ENCODE results near the gene FBXW7. TPM values are rescaled to one million over a fixed set of nuclear protein-coding genes. Genes with fewer than 3 reads are reported as not detected.

The FBXW7 gene
- polyA plus RNA-seq, 1 donor from 2014 or later = 55.7 TPM

DNA sequence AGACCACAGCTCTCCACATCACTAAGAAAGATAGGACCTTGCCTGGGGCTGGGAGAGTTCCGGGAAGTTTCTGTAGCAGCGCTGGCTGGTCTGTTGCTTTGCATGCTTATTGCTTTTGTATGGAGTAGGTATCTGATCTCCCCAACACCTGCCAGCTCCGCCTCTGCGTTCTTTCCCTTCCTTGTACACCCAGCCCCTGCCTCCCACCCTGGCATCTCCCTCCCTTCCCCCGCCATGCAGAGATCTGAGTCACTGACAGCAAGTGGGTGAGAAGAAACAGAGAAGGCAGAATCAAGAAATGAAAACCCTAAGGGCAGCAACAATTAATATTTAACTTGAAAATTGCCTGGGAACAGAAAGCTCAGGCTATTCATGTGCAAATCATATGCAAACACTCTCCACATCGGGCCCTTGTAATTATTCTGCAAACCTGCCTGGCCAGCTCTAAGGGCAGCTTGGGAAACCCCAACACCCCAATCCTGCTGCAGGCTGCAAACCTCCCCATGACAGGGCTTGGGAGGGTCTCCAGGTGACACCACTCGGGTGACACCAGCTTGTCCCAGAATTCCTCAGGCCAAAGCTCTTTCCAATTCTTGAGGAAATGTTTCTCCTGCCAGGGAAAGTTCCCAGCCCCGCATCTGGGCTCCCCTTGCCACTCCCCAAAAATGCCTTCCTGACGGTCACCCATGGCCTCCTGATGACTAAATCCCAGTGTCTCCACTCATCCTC lies 257.2 kb downstream of the FBXW7 start:
- TF ChIP-seq EP300 (conservative IDR thresholded peaks at IDR 0.05; ENCODE audit: poor library complexity, severe bottlenecking) (no peak), POLR2AphosphoS5 (IDR thresholded peaks at IDR 0.05) (no peak), EZH2 (IDR thresholded peaks at IDR 0.05; ENCODE audit: borderline replicate concordance, insufficient read depth, low read length, poor library complexity, severe bottlenecking) (no peak), SMC3 (conservative IDR thresholded peaks at IDR 0.05; ENCODE audit: poor library complexity) (no peak), RAD21 (conservative IDR thresholded peaks at IDR 0.05) (no peak), TAF1 (IDR thresholded peaks at IDR 0.05; ENCODE audit: low read depth) (no peak), MXI1 (conservative IDR thresholded peaks at IDR 0.05; ENCODE audit: poor library complexity, severe bottlenecking) (no peak)
- TF ChIP-seq, protein P1, sequence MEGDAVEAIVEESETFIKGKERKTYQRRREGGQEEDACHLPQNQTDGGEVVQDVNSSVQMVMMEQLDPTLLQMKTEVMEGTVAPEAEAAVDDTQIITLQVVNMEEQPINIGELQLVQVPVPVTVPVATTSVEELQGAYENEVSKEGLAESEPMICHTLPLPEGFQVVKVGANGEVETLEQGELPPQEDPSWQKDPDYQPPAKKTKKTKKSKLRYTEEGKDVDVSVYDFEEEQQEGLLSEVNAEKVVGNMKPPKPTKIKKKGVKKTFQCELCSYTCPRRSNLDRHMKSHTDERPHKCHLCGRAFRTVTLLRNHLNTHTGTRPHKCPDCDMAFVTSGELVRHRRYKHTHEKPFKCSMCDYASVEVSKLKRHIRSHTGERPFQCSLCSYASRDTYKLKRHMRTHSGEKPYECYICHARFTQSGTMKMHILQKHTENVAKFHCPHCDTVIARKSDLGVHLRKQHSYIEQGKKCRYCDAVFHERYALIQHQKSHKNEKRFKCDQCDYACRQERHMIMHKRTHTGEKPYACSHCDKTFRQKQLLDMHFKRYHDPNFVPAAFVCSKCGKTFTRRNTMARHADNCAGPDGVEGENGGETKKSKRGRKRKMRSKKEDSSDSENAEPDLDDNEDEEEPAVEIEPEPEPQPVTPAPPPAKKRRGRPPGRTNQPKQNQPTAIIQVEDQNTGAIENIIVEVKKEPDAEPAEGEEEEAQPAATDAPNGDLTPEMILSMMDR (IDR thresholded peaks at IDR 0.05; ENCODE audit: poor library complexity, severe bottlenecking) = no peak
- TF ChIP-seq, protein P2, sequence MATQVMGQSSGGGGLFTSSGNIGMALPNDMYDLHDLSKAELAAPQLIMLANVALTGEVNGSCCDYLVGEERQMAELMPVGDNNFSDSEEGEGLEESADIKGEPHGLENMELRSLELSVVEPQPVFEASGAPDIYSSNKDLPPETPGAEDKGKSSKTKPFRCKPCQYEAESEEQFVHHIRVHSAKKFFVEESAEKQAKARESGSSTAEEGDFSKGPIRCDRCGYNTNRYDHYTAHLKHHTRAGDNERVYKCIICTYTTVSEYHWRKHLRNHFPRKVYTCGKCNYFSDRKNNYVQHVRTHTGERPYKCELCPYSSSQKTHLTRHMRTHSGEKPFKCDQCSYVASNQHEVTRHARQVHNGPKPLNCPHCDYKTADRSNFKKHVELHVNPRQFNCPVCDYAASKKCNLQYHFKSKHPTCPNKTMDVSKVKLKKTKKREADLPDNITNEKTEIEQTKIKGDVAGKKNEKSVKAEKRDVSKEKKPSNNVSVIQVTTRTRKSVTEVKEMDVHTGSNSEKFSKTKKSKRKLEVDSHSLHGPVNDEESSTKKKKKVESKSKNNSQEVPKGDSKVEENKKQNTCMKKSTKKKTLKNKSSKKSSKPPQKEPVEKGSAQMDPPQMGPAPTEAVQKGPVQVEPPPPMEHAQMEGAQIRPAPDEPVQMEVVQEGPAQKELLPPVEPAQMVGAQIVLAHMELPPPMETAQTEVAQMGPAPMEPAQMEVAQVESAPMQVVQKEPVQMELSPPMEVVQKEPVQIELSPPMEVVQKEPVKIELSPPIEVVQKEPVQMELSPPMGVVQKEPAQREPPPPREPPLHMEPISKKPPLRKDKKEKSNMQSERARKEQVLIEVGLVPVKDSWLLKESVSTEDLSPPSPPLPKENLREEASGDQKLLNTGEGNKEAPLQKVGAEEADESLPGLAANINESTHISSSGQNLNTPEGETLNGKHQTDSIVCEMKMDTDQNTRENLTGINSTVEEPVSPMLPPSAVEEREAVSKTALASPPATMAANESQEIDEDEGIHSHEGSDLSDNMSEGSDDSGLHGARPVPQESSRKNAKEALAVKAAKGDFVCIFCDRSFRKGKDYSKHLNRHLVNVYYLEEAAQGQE (IDR thresholded peaks at IDR 0.05; ENCODE audit: borderline replicate concordance) = no peak
- H4K20me1 ChIP-seq (ENCODE audit: insufficient read depth) = no peaks in the 10 kb centered on the region
- no peak overlapping the region for H3K27ac ChIP-seq (ENCODE audit: low read length)
- no peak overlapping the region for H3K9ac ChIP-seq (ENCODE audit: low read length)
- H3K9me3 ChIP-seq (ENCODE audit: low read length) = no peaks in the 10 kb centered on the region
- H3K4me3 ChIP-seq (ENCODE audit: low read length) = no peak overlapping the region
- no peaks in the 10 kb centered on the region for H3K27me3 ChIP-seq (ENCODE audit: insufficient read depth, low read depth, low read length)
- no peaks in the 10 kb centered on the region for H3K36me3 ChIP-seq (ENCODE audit: insufficient read depth, low read length)
- H3K79me2 ChIP-seq (replicated peaks; ENCODE audit: insufficient read depth, low read length) = no peaks in the 10 kb centered on the region
- no peak overlapping the region for H2AFZ ChIP-seq (ENCODE audit: low read depth, low read length)
- no peaks in the 10 kb centered on the region for H3F3A ChIP-seq (ENCODE audit: insufficient read depth, low read length, poor library complexity, severe bottlenecking)
- no peak overlapping the region for H3K4me2 ChIP-seq (ENCODE audit: low read length)
- H3K9me2 ChIP-seq (ENCODE audit: insufficient read depth, low read length) = no peaks in the 10 kb centered on the region

DNA sequence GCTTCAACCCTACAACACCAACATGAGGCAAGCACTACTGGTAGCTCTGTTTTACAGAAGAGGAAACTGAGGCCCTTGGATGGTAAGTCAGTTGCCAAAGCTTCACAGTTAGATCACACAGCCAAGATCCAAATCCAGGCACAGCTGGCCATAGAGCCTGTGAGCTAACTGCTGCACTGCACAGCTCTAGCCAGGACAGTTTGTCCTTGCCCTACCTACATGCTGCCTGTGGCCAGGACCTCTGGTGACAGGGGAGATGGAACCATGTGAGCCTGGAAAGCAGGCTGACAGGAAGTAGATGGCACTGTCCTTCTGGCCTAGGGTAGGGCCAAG lies 257.8 kb downstream of the FBXW7 start:
- Histone ChIP-seq H3K36me3 (ENCODE audit: insufficient read depth, low read length) (no peaks in the 10 kb centered on the region), H3K9me3 (ENCODE audit: low read length) (no peaks in the 10 kb centered on the region), H3K27ac (ENCODE audit: low read length) (no peak overlapping the region), H3K4me3 (ENCODE audit: low read length) (no peak overlapping the region), H3K9me2 (ENCODE audit: insufficient read depth, low read length) (no peaks in the 10 kb centered on the region), H3F3A (ENCODE audit: insufficient read depth, low read length, poor library complexity, severe bottlenecking) (no peaks in the 10 kb centered on the region), H3K27me3 (ENCODE audit: insufficient read depth, low read depth, low read length) (no peaks in the 10 kb centered on the region), H3K9ac (ENCODE audit: low read length) (no peak overlapping the region), H4K20me1 (ENCODE audit: insufficient read depth) (no peaks in the 10 kb centered on the region), H3K4me2 (ENCODE audit: low read length) (no peak overlapping the region), H3K79me2 (replicated peaks; ENCODE audit: insufficient read depth, low read length) (no peaks in the 10 kb centered on the region), H2AFZ (ENCODE audit: low read depth, low read length) (no peak overlapping the region)
- TF ChIP-seq POLR2AphosphoS5 (IDR thresholded peaks at IDR 0.05) (no peak), EP300 (conservative IDR thresholded peaks at IDR 0.05; ENCODE audit: poor library complexity, severe bottlenecking) (no peak), RAD21 (conservative IDR thresholded peaks at IDR 0.05) (no peak), SMC3 (conservative IDR thresholded peaks at IDR 0.05; ENCODE audit: poor library complexity) (no peak), MXI1 (conservative IDR thresholded peaks at IDR 0.05; ENCODE audit: poor library complexity, severe bottlenecking) (no peak), EZH2 (IDR thresholded peaks at IDR 0.05; ENCODE audit: borderline replicate concordance, insufficient read depth, low read length, poor library complexity, severe bottlenecking) (no peak), TAF1 (IDR thresholded peaks at IDR 0.05; ENCODE audit: low read depth) (no peak)
- TF ChIP-seq, protein P1 (IDR thresholded peaks at IDR 0.05; ENCODE audit: poor library complexity, severe bottlenecking) = no peak
- TF ChIP-seq, protein P2 (IDR thresholded peaks at IDR 0.05; ENCODE audit: borderline replicate concordance) = no peak

All from neural cell (in vitro differentiated cells).